DND-41 (cell line): ENCODE results near the gene MGAT4A.
A peak's percentile ranks its signal among the peaks of the same experiment; 100 is the strongest.

Experiments
- ATAC-seq: fragments of 200-7000 bp; cut with Tn5 transposase; 3 replicates; pipeline ENCODE4 v1.9.1; 2021; ENCODE audit warnings: low read depth; ENCODE audit not compliant: insufficient read depth
- DNase-seq: peaks from one replicate; pipeline ENCODE4 v3.0.0-alpha.2; 2020
- H2AFZ ChIP-seq: 2 replicates; pipeline ENCODE4 v1.6.0; 2012; ENCODE audit warnings: low read depth, low read length
- H3K27ac ChIP-seq: 2 replicates; pipeline ENCODE4 v1.5.1; 2012; ENCODE audit warnings: low read length, inconsistent platforms
- H3K27me3 ChIP-seq: fragments of 200-600 bp; sonication (generic); 2 replicates; pipeline ENCODE4 v1.6.0; 2012; ENCODE audit warnings: low read length, mild to moderate bottlenecking, inconsistent platforms; ENCODE audit not compliant: insufficient read depth, poor library complexity
- H3K36me3 ChIP-seq: 2 replicates; pipeline ENCODE4 v1.5.1; 2012; ENCODE audit warnings: low read length, inconsistent platforms; ENCODE audit not compliant: insufficient read depth
- H3K4me1 ChIP-seq: 2 replicates; pipeline ENCODE4 v1.5.1; 2012; ENCODE audit warnings: mild to moderate bottlenecking, low read length; ENCODE audit not compliant: insufficient read depth
- H3K4me2 ChIP-seq: 2 replicates; pipeline ENCODE4 v1.6.0; 2012; ENCODE audit warnings: mild to moderate bottlenecking, moderate library complexity, low read length, inconsistent platforms; ENCODE audit not compliant: insufficient read depth
- H3K4me3 ChIP-seq, 2 experiments: fragments of 200-600 bp in 1 of 2; shearing (Covaris generic) in 1 of 2; 2 replicates each; pipeline ENCODE4 v1.5.1; 2012 to 2016; ENCODE audit warnings: inconsistent platforms in 2 of 2, low read length in 2 of 2, mild to moderate bottlenecking in 2 of 2, low read depth in 1 of 2, moderate library complexity in 1 of 2
- H3K79me2 ChIP-seq: 2 replicates; pipeline ENCODE4 v1.6.0; 2012; ENCODE audit warnings: low read length, inconsistent platforms; ENCODE audit not compliant: insufficient read depth
- H3K9ac ChIP-seq: 2 replicates; pipeline ENCODE4 v1.6.0; 2012; ENCODE audit warnings: low read depth, mild to moderate bottlenecking, inconsistent platforms, low read length, moderate library complexity
- H3K9me3 ChIP-seq: 2 replicates; pipeline ENCODE4 v1.5.1; 2012; ENCODE audit warnings: low read length, moderate library complexity, mild to moderate bottlenecking, inconsistent platforms; ENCODE audit not compliant: insufficient read depth, severe bottlenecking
- H4K20me1 ChIP-seq: 2 replicates; pipeline ENCODE4 v1.6.0; 2012; ENCODE audit warnings: low read length; ENCODE audit not compliant: insufficient read depth
- EZH2 ChIP-seq: IDR thresholded peaks from 3 replicates; pipeline ENCODE4 v1.6.1; 2012; ENCODE audit warnings: borderline replicate concordance, low read depth, mild to moderate bottlenecking, moderate library complexity, low read length, inconsistent platforms; ENCODE audit not compliant: severe bottlenecking
- TF ChIP-seq, protein P1 (sequence below): IDR thresholded peaks from 2 replicates; pipeline ENCODE4 v1.5.1; 2012; ENCODE audit warnings: borderline replicate concordance, low read length, moderate library complexity, mild to moderate bottlenecking; ENCODE audit not compliant: poor library complexity, severe bottlenecking; ENCODE audit errors: extremely low read depth

Gene MGAT4A

DNA sequence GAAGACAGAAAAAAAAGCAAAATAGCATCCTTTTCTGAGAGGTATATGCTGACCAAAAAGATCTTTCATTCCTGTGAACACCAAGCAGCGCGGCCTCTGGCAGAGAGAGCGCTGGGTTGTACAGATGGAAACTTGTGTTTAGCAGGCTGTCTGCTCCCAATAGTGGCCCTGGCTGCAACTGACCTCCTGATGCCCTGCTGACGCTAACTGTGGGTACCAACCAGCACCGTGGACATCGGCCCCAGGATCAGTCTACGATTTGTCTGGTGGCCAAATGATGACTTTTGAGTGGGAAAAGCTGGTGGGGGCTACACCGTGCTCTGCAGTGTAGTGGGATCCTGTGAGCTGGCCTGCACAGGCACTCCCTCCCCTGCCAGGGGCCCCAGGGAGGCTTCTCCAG lies 138.4 kb downstream of the MGAT4A start:
- no peaks in the 10 kb centered on the region for H4K20me1 ChIP-seq
- no peak for TF ChIP-seq EZH2
- TF ChIP-seq, protein P1, sequence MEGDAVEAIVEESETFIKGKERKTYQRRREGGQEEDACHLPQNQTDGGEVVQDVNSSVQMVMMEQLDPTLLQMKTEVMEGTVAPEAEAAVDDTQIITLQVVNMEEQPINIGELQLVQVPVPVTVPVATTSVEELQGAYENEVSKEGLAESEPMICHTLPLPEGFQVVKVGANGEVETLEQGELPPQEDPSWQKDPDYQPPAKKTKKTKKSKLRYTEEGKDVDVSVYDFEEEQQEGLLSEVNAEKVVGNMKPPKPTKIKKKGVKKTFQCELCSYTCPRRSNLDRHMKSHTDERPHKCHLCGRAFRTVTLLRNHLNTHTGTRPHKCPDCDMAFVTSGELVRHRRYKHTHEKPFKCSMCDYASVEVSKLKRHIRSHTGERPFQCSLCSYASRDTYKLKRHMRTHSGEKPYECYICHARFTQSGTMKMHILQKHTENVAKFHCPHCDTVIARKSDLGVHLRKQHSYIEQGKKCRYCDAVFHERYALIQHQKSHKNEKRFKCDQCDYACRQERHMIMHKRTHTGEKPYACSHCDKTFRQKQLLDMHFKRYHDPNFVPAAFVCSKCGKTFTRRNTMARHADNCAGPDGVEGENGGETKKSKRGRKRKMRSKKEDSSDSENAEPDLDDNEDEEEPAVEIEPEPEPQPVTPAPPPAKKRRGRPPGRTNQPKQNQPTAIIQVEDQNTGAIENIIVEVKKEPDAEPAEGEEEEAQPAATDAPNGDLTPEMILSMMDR: no peak
- ATAC-seq (no peak), DNase-seq (no peak)
- no peak overlapping the region for H3K27ac ChIP-seq
- H3K4me3 ChIP-seq: no peak overlapping the region
- H3K9ac ChIP-seq: no peak overlapping the region
- no peaks in the 10 kb centered on the region for H3K79me2 ChIP-seq
- peaks cover 43% of the 10 kb centered on the region for H3K36me3 ChIP-seq
- no peak overlapping the region for H2AFZ ChIP-seq
- H3K4me1 ChIP-seq: peaks cover 11% of the 10 kb centered on the region
- peaks cover 6% of the 10 kb centered on the region for H3K9me3 ChIP-seq
- no peak overlapping the region for H3K4me2 ChIP-seq
- no peaks in the 10 kb centered on the region for H3K27me3 ChIP-seq

DNA sequence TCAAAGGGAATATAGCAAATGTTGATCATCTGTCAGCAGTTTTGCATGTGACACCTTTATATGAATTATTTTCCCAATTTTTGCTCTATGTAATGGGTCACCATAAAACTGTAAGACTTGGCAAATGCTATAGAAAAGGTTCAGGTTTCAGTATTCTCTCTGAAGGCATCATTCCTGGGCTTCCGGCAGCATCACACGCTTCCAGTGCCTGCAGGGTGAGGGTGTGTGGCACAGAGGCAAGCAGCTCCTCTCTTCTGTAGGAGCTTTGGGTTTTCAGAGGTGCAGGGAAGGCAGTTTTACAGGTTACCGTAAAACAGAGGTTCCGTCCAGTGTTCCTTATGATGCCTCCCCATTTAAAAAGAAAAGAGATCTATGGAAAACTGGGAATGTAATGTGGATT lies 141.4 kb downstream of the MGAT4A start:
- peaks cover 50% of the 10 kb centered on the region for H3K36me3 ChIP-seq
- peaks cover 6% of the 10 kb centered on the region for H3K9me3 ChIP-seq
- H3K4me2 ChIP-seq: no peak overlapping the region
- no peak overlapping the region for H3K4me3 ChIP-seq
- no peaks in the 10 kb centered on the region for H4K20me1 ChIP-seq
- no peak for TF ChIP-seq EZH2
- TF ChIP-seq, protein P1: no peak
- H3K27me3 ChIP-seq: no peaks in the 10 kb centered on the region
- H3K27ac ChIP-seq: peak overlapping the region; percentile 2; the same call in 1 of the 2 replicates
- H3K4me1 ChIP-seq: peaks cover 11% of the 10 kb centered on the region
- H3K79me2 ChIP-seq: no peaks in the 10 kb centered on the region
- H3K9ac ChIP-seq: no peak overlapping the region
- DNase-seq (no peak), ATAC-seq (no peak)
- H2AFZ ChIP-seq: no peak overlapping the region

DNA sequence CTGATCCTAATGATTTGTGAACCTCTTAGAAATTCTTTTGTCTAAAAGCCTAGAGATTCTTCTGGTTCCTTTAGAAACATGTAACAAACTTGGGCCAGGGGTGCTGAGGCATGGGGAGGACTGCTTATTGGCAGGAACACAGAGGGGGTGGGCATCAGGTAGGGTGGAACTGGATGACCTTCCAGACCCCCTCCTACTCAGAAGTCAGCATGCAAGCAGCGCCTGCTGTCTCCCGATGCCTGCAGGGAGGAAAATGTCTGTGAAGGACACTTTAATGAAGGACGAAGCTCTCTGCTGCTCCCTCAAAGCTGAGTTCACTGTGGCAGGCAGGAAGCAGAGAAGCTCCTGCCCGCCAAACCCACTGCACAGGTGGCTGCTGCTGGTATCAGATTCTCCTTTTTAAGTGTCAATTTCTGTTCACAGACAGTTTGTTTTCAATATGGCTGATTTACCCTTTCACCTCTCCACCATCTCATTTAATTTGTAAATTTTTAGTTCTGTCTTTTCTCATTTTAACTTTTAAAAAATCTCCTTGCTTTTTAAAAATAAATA lies 142.0 kb downstream of the MGAT4A start:
- peaks cover 4% of the 10 kb centered on the region for H3K9me3 ChIP-seq
- H3K27me3 ChIP-seq: no peaks in the 10 kb centered on the region
- no peak overlapping the region for H3K9ac ChIP-seq
- no peak overlapping the region for H3K4me2 ChIP-seq
- no peak for TF ChIP-seq EZH2
- TF ChIP-seq, protein P1: no peak
- no peaks in the 10 kb centered on the region for H4K20me1 ChIP-seq
- ATAC-seq (peak; percentile 79), DNase-seq (peak; percentile 50)
- H2AFZ ChIP-seq: no peak overlapping the region
- H3K79me2 ChIP-seq: no peaks in the 10 kb centered on the region
- peaks cover 11% of the 10 kb centered on the region for H3K4me1 ChIP-seq
- no peak overlapping the region for H3K4me3 ChIP-seq
- peaks cover 53% of the 10 kb centered on the region for H3K36me3 ChIP-seq
- peak overlapping the region; percentile 67 for H3K27ac ChIP-seq
